Endothelial cell of umbilical vein (primary cell): ENCODE measurements around the gene MPG. TPM values are rescaled to one million over a fixed set of nuclear protein-coding genes. Genes with fewer than 3 reads are reported as not detected.

Source experiments
- BruUV-seq: library from RNA; stranded (reverse); fragments of 400-500 nt; replicated peaks from 2 replicates; lab custom pipeline; 2021; lab: Mats Ljungman, UMichigan
- CTCF ChIA-PET: fragments of 300-600, 350-600 bp; sonication (Branson Sonifier 250); formaldehyde crosslinking; loops from one replicate; lab custom pipeline; 2021; ENCODE audit warnings: antibody characterized with exemption, inconsistent platforms; lab: Charles Lee
- POLR2A ChIA-PET: fragments of 300-600, 350-600 bp; sonication (Branson Sonifier 250); formaldehyde crosslinking; loops from one replicate; lab custom pipeline; 2021; ENCODE audit warnings: antibody characterized with exemption, inconsistent platforms; lab: Charles Lee
- DNase-seq: peaks from one replicate; pipeline ENCODE4 v3.0.0-alpha.2; 2011; ENCODE audit warnings: low read depth, low spot score
- FAIRE-seq: peaks from 2 replicates; lab custom pipeline; 2011; peaks lifted over from hg19 to GRCh38; lab: Jason Lieb, UNC
- H2AFZ ChIP-seq: 2 replicates; pipeline ENCODE4 v1.6.0; 2012; ENCODE audit warnings: low read depth, low read length, control low read depth, inconsistent platforms
- H3K27ac ChIP-seq: 2 replicates; pipeline ENCODE4 v1.5.1; 2011; ENCODE audit warnings: low read depth, mild to moderate bottlenecking, control low read depth, low read length, moderate library complexity; ENCODE audit not compliant: insufficient read depth
- H3K27me3 ChIP-seq, 2 experiments: 2 replicates each; pipeline versions ENCODE4 v1.6.0 to v1.6.1; 2011; ENCODE audit warnings: low read length in 2 of 2, mixed read lengths in 1 of 2; ENCODE audit not compliant: control insufficient read depth in 2 of 2, insufficient read depth in 2 of 2
- H3K36me3 ChIP-seq, 2 experiments: 2 replicates in 1 of 2; 3 replicates in 1 of 2; pipeline ENCODE4 v1.5.1; 2011; ENCODE audit warnings: low read length in 2 of 2, mild to moderate bottlenecking in 1 of 2, moderate library complexity in 1 of 2; ENCODE audit not compliant: control insufficient read depth in 2 of 2, insufficient read depth in 2 of 2; ENCODE audit errors: extremely low read depth in 1 of 2
- H3K4me1 ChIP-seq: 3 replicates; pipeline ENCODE4 v1.5.1; 2011; ENCODE audit warnings: mild to moderate bottlenecking, low read length; ENCODE audit not compliant: control insufficient read depth, insufficient read depth; ENCODE audit errors: extremely low read depth
- H3K4me2 ChIP-seq: 2 replicates; pipeline ENCODE4 v1.6.1; 2011; ENCODE audit warnings: low read length, control low read depth, mixed read lengths; ENCODE audit not compliant: insufficient read depth
- H3K4me3 ChIP-seq, 3 experiments: fragments of 200-600 bp in 1 of 3; sonication (generic), shearing (Covaris generic) in 1 of 3; replicated peaks in 1 of 3; 2 replicates each; pipeline ENCODE4 v1.5.1; 2011 to 2016; ENCODE audit warnings: control low read depth in 3 of 3, low read length in 3 of 3, mild to moderate bottlenecking in 2 of 3, inconsistent platforms in 1 of 3, low read depth in 1 of 3, moderate library complexity in 1 of 3; ENCODE audit not compliant: insufficient read depth in 1 of 3
- H3K79me2 ChIP-seq: 2 replicates; pipeline ENCODE4 v1.6.0; 2012; ENCODE audit warnings: low read length, inconsistent platforms; ENCODE audit not compliant: control insufficient read depth, insufficient read depth
- H3K9ac ChIP-seq: replicated peaks from 2 replicates; pipeline ENCODE3; 2011; ENCODE audit warnings: low read length, control low read depth; ENCODE audit not compliant: insufficient read depth; ENCODE audit errors: extremely low read depth
- H3K9me1 ChIP-seq: replicated peaks from 3 replicates; pipeline ENCODE4 v1.6.0; 2011; ENCODE audit warnings: mild to moderate bottlenecking, low read length; ENCODE audit not compliant: control insufficient read depth, insufficient read depth; ENCODE audit errors: extremely low read depth
- H3K9me3 ChIP-seq: replicated peaks from 2 replicates; pipeline ENCODE4 v1.5.1; 2012; ENCODE audit warnings: low read length, inconsistent platforms; ENCODE audit not compliant: control insufficient read depth, insufficient read depth
- H4K20me1 ChIP-seq: replicated peaks from 2 replicates; pipeline ENCODE3; 2011; ENCODE audit warnings: mild to moderate bottlenecking, low read length; ENCODE audit not compliant: control insufficient read depth, insufficient read depth; ENCODE audit errors: extremely low read depth
- EZH2 ChIP-seq: IDR thresholded peaks from 2 replicates; pipeline ENCODE4 v1.6.1; 2012; ENCODE audit warnings: borderline replicate concordance, low read depth, mild to moderate bottlenecking, moderate library complexity, low read length, inconsistent platforms; ENCODE audit not compliant: severe bottlenecking
- JUN ChIP-seq: IDR thresholded peaks from 2 replicates; pipeline ENCODE4 v1.6.1; 2011; ENCODE audit warnings: borderline replicate concordance, low read depth; ENCODE audit not compliant: insufficient read length, insufficient read depth
- MYC ChIP-seq: IDR thresholded peaks from one replicate; pipeline ENCODE4 v1.6.1; 2011; ENCODE audit warnings: mild to moderate bottlenecking, low read depth, low read length
- POLR2AphosphoS5 ChIP-seq: IDR thresholded peaks from 2 replicates; pipeline ENCODE4 v1.6.1; 2012; ENCODE audit warnings: low read depth, mild to moderate bottlenecking, control low read depth, low read length, moderate library complexity; ENCODE audit not compliant: insufficient read depth
- dilution Hi-C: fragments of 300-500 bp; cut with MboI; formaldehyde crosslinking; loops from one replicate; pipeline ENCODE4 v1.15.0; 2019; ENCODE audit warnings: low sequenced_read_pairs; ENCODE audit not compliant: extremely low pct_ligation_motif_present
- intact Hi-C: fragments of 100-400 bp; cut with micrococcal nuclease; formaldehyde crosslinking; loops from one replicate; pipeline ENCODE4 v1.10.0; 2022
- polyA plus RNA-seq, 4 experiments: library from polyadenylated mRNA; depleted of rRNA in 3 of 4; stranded (reverse) in 3 of 4; unstranded in 1 of 4; fragments of >200 nt; gene quantifications; 2 replicates each; pipeline versions ENCODE4 v1.2.1 to v1.2.3, GENCODE V29; 2011 to 2012; ENCODE audit warnings: missing spikeins in 1 of 4
- total RNA-seq: library from RNA; stranded (reverse); gene quantifications from 2 replicates; pipeline ENCODE4 v1.2.3, GENCODE V29; 2021
- TF ChIP-seq, protein P1 (sequence below), 2 donors: IDR thresholded peaks; 1 replicate in 1 of 2; 2 replicates in 1 of 2; pipeline ENCODE4 v1.5.1; 2011; ENCODE audit warnings: low read length in 2 of 2, mild to moderate bottlenecking in 2 of 2, moderate library complexity in 2 of 2, control low read depth in 1 of 2, inconsistent platforms in 1 of 2, low read depth in 1 of 2; ENCODE audit not compliant: insufficient read depth in 1 of 2; ENCODE audit errors: extremely low read depth in 1 of 2

MPG gene
- total and polyA plus RNA-seq, 2 donors (not counting 3 experiments of a cell fraction or from before 2014, with no cell fraction given), result 70.5 to 140 TPM

DNA sequence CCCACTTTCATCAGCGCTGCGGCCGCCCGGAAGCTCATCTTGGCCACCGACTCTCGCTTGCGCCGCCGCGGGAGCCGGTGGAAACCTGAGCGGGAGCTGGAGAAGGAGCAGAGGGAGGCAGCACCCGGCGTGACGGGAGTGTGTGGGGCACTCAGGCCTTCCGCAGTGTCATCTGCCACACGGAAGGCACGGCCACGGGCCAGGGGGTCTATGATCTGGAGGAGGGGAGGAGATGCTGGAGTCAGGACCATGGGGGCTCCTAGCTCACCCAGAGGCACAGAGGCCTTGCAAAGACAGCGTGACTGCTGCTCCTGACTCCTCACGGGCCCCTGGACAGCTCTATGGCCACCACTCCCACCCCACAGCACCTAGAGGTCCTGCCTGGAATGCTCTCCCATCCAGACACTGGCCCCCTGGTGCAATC, 15.0 kb upstream of the MPG start:
- no peaks in the 10 kb centered on the region for H3K9me3 ChIP-seq
- no peak overlapping the region for H3K9ac ChIP-seq
- H3K9me1 ChIP-seq, result no peaks in the 10 kb centered on the region
- no peaks in the 10 kb centered on the region for H4K20me1 ChIP-seq
- DNase-seq (no peak), FAIRE-seq (no peak)
- intact Hi-C loops, result no loop called here
- H3K27ac ChIP-seq, result no peak overlapping the region
- no peak overlapping the region for H3K4me2 ChIP-seq
- H3K79me2 ChIP-seq, result peaks cover 4% of the 10 kb centered on the region
- no TSS peak for BruUV-seq
- CTCF ChIA-PET, result interaction anchor here (1.3 to 18.5 kb wide), 4 partner anchors 10 to 299 kb away, joined by 5 to 790 read pairs (median 9); partner anchors contain the start of genes POLR3K and SNRNP25
- TF ChIP-seq POLR2AphosphoS5, result no peak
- TF ChIP-seq, protein P1, sequence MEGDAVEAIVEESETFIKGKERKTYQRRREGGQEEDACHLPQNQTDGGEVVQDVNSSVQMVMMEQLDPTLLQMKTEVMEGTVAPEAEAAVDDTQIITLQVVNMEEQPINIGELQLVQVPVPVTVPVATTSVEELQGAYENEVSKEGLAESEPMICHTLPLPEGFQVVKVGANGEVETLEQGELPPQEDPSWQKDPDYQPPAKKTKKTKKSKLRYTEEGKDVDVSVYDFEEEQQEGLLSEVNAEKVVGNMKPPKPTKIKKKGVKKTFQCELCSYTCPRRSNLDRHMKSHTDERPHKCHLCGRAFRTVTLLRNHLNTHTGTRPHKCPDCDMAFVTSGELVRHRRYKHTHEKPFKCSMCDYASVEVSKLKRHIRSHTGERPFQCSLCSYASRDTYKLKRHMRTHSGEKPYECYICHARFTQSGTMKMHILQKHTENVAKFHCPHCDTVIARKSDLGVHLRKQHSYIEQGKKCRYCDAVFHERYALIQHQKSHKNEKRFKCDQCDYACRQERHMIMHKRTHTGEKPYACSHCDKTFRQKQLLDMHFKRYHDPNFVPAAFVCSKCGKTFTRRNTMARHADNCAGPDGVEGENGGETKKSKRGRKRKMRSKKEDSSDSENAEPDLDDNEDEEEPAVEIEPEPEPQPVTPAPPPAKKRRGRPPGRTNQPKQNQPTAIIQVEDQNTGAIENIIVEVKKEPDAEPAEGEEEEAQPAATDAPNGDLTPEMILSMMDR (IDR thresholded peaks at IDR 0.05; ENCODE audit: extremely low read depth in 1 of 2, insufficient read depth in 1 of 2, low read depth in 1 of 2, low read length in 2 of 2), result no peak
- peaks cover 0 to 61% of the 10 kb centered on the region in 2 experiments for H3K36me3 ChIP-seq
- H2AFZ ChIP-seq, result no peak overlapping the region
- H3K4me3 ChIP-seq, result no peak overlapping the region
- H3K4me1 ChIP-seq, result no peaks in the 10 kb centered on the region
- POLR2A ChIA-PET, result no interaction called here
- dilution Hi-C loops, result no loop called here
- no peaks in the 10 kb centered on the region for H3K27me3 ChIP-seq

DNA sequence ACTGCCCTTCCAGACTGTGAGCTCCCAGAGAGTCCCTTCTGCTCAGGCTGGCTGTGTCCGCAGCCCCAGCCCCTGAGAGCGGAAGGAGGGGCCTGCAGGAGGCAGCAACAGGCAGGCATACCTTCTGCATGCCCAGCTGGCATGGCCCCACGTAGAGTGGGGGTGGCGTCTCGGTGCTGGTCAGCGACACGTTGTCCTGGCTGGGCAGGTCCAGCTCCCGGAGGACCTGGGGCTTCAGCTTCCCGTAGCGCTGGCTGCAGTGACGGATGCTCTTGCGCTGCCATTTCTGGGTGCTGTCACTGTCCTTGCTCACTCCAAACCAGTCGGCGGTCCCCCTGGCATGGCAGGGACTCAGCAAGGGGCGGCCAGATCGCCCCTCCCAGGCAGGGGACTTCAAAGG, 14.6 kb upstream of the MPG start:
- Histone ChIP-seq H3K4me1 (no peaks in the 10 kb centered on the region), H3K9me1 (no peaks in the 10 kb centered on the region), H3K9me3 (no peaks in the 10 kb centered on the region), H3K9ac (no peak overlapping the region), H3K4me3 (no peak overlapping the region), H3K27ac (no peak overlapping the region), H3K79me2 (peaks cover 7% of the 10 kb centered on the region), H2AFZ (no peak overlapping the region), H3K36me3 (peaks cover 0 to 57% of the 10 kb centered on the region in 2 experiments), H3K27me3 (no peaks in the 10 kb centered on the region), H3K4me2 (no peak overlapping the region), H4K20me1 (no peaks in the 10 kb centered on the region)
- FAIRE-seq, result no peak
- intact Hi-C loops, result no loop called here
- no TSS peak for BruUV-seq
- TF ChIP-seq POLR2AphosphoS5, result no peak
- TF ChIP-seq MYC, result no peak
- no peak for TF ChIP-seq EZH2
- no peak for TF ChIP-seq JUN
- ChIA-PET CTCF (interaction anchor here (1.3 to 18.5 kb wide), 4 partner anchors 10 to 299 kb away, joined by 5 to 790 read pairs (median 9); partner anchors contain the start of genes POLR3K and SNRNP25), POLR2A (no interaction called here)
- dilution Hi-C loops, result no loop called here
- no peak for DNase-seq
